Stimulated activated CD4-positive, alpha-beta T cell treated with anti-CD3 and anti-CD28 coated beads, Interleukin-1b, Interleukin-23, amount 100 ng/mL, for 48 hours (primary cell): ENCODE data around the gene ATP6V0E2.
"Not testable (repeated sequence)": the region's sequence is repeated elsewhere in the genome, so short reads cannot be mapped to it uniquely, and the experiment has no call there.

Source experiments
- DNase-seq: peaks from one replicate; pipeline ENCODE4 v3.0.0-alpha.2; 2020

ATP6V0E2 gene

GRCh38 chr7:149873074-149873969, at the start of gene ATP6V0E2:
Gene ATP6V0E2 (plus strand): TSS chr7:149873969. CDS start chr7:149874066, 97 bp downstream.
- DNase-seq, result peak; percentile 95

GRCh38 chr7:149824301-149824741, 49.4 kb upstream of the ATP6V0E2 start:
- no peak for DNase-seq

GRCh38 chr7:149824748-149825566, 48.8 kb upstream of the ATP6V0E2 start:
- no peak for DNase-seq

- no peak for DNase-seq
Measured at GRCh38 chr7:149825567-149826343, 48.0 kb upstream of the ATP6V0E2 start.

- no peak for DNase-seq
Measured at GRCh38 chr7:149826344-149827088, 47.3 kb upstream of the ATP6V0E2 start.

GRCh38 chr7:149827089-149827981, 46.4 kb upstream of the ATP6V0E2 start:
- no peak for DNase-seq

GRCh38 chr7:149828357-149829309, 45.1 kb upstream of the ATP6V0E2 start:
- DNase-seq, result no peak

- not testable (repeated sequence) for DNase-seq
Measured at GRCh38 chr7:149830527-149830926, 43.2 kb upstream of the ATP6V0E2 start.

GRCh38 chr7:149830997-149831740, 42.6 kb upstream of the ATP6V0E2 start:
- DNase-seq, result no peak

GRCh38 chr7:149831741-149832219, 42.0 kb upstream of the ATP6V0E2 start:
- DNase-seq, result no peak

GRCh38 chr7:149832332-149833041, 41.3 kb upstream of the ATP6V0E2 start:
- no peak for DNase-seq

GRCh38 chr7:149833495-149834130, 40.2 kb upstream of the ATP6V0E2 start:
- DNase-seq, result no peak

- DNase-seq, result no peak
Measured at GRCh38 chr7:149834601-149835000, 39.2 kb upstream of the ATP6V0E2 start.

- DNase-seq, result no peak
Measured at GRCh38 chr7:149836434-149836833, 37.3 kb upstream of the ATP6V0E2 start.

GRCh38 chr7:149837564-149838223, 36.1 kb upstream of the ATP6V0E2 start:
- DNase-seq, result no peak

- peak; percentile 97 for DNase-seq
Measured at GRCh38 chr7:149838224-149838991, 35.4 kb upstream of the ATP6V0E2 start, which contains the start of gene ZNF862. Gene ZNF862 (plus strand): TSS chr7:149838375. CDS start chr7:149838612, 237 bp downstream.
